Cardiac fibroblast (primary cell): Measurements from ENCODE around the gene DOK3.
A peak's percentile ranks its signal among the peaks of the same experiment; 100 is the strongest.

ENCODE experiments used
- DNase-seq, 2 donors: peaks; one replicate each; pipeline versions ENCODE4 v3.0.0 to v3.0.0-alpha.2; 2010; ENCODE audit warnings: low read depth in 2 of 2
- H3K4me3 ChIP-seq, 2 donors: replicated peaks in 1 of 2; 1 replicate in 1 of 2; 2 replicates in 1 of 2; pipeline ENCODE4 v1.5.1; 2011; ENCODE audit warnings: low read depth in 2 of 2, low read length in 2 of 2, mild to moderate bottlenecking in 2 of 2, moderate library complexity in 1 of 2
- CTCF ChIP-seq: IDR thresholded peaks from one replicate; pipeline ENCODE4 v1.5.1; 2011; ENCODE audit warnings: low read depth, mild to moderate bottlenecking, low read length, inconsistent platforms

The DOK3 gene

GRCh38 chr5:177472460-177473442 is 36.9 kb downstream of the DOK3 start:
- no peak for DNase-seq
- H3K4me3 ChIP-seq: peak overlapping the region; percentile 89 to 91
- no peak for TF ChIP-seq CTCF

GRCh38 chr5:177471610-177472356 is 37.8 kb downstream of the DOK3 start:
- no peak for TF ChIP-seq CTCF
- H3K4me3 ChIP-seq: peak overlapping the region; percentile 89 to 91
- DNase-seq: peak; percentile 54 to 85

GRCh38 chr5:177470759-177471536 is 38.7 kb downstream of the DOK3 start:
- peak in 1 of 2 donors; percentile 66 for DNase-seq
- peak overlapping the region in 1 of 2 donors; percentile 89 for H3K4me3 ChIP-seq
- TF ChIP-seq CTCF: no peak

- no peak for DNase-seq
- no peak overlapping the region for H3K4me3 ChIP-seq
Observed at GRCh38 chr5:177469750-177470525, 39.7 kb downstream of the DOK3 start.

GRCh38 chr5:177468685-177469628 is 40.7 kb downstream of the DOK3 start:
- H3K4me3 ChIP-seq: no peak overlapping the region
- TF ChIP-seq CTCF: no peak
- DNase-seq: peak; percentile 45 to 49

More at GRCh38 chr5:177469750-177470525, 39.7 kb downstream of the DOK3 start:
- TF ChIP-seq CTCF: no peak
